Effector memory CD8-positive, alpha-beta T cell (primary cell): ENCODE data around the gene PDE3A.
"Not testable (repeated sequence)": the region's sequence is repeated elsewhere in the genome, so short reads cannot be mapped to it uniquely, and the experiment has no call there.

Experiments
- ATAC-seq: fragments of 150-1000 bp; cut with Tn5 transposase; replicated peaks from 2 replicates; pipeline ENCODE4 v1.10.0; 2021; ENCODE audit warnings: mild to moderate bottlenecking, moderate library complexity
- DNase-seq, 3 experiments: peaks; one replicate each; pipeline ENCODE4 v3.0.0; 2021
- H3K27ac Mint-ChIP-seq, 2 donors: one replicate each; pipeline ENCODE4 v1.8.0; 2022; ENCODE audit warnings: mild to moderate bottlenecking in 2 of 2, mixed read lengths in 2 of 2, moderate library complexity in 2 of 2
- H3K27me3 Mint-ChIP-seq, 2 donors: one replicate each; pipeline ENCODE4 v1.8.0; 2022; ENCODE audit warnings: mixed read lengths in 2 of 2
- H3K36me3 Mint-ChIP-seq: one replicate; pipeline ENCODE4 v1.8.0; 2022; ENCODE audit warnings: mild to moderate bottlenecking, moderate library complexity, mixed read lengths; ENCODE audit not compliant: insufficient read depth
- H3K4me1 Mint-ChIP-seq, 2 donors: one replicate each; pipeline ENCODE4 v1.8.0; 2022; ENCODE audit warnings: low read depth in 2 of 2, mixed read lengths in 2 of 2
- H3K4me3 Mint-ChIP-seq, 2 donors: one replicate each; pipeline ENCODE4 v1.8.0; 2022; ENCODE audit warnings: mild to moderate bottlenecking in 2 of 2, mixed read lengths in 2 of 2, moderate library complexity in 2 of 2
- H3K9me3 Mint-ChIP-seq, 2 donors: one replicate each; pipeline ENCODE4 v1.8.0; 2022; ENCODE audit warnings: mixed read lengths in 2 of 2

Gene PDE3A

GRCh38 chr12:20384836-20385235, 16.5 kb downstream of the PDE3A start:
- ATAC-seq, H3K4me1 Mint-ChIP-seq, H3K4me3 Mint-ChIP-seq, H3K9me3 Mint-ChIP-seq, H3K27ac Mint-ChIP-seq, H3K36me3 Mint-ChIP-seq, DNase-seq, H3K27me3 Mint-ChIP-seq: not testable (repeated sequence)

- ATAC-seq (no peak), DNase-seq (no peak)
- Mint-ChIP-seq H3K4me3 (no peak overlapping the region), H3K4me1 (no peaks in the 10 kb centered on the region), H3K27me3 (no peaks in the 10 kb centered on the region), H3K36me3 (no peaks in the 10 kb centered on the region), H3K9me3 (peaks cover 2 to 15% of the 10 kb centered on the region in 2 donors), H3K27ac (no peak overlapping the region)
Measured at GRCh38 chr12:20390846-20391245, 22.5 kb downstream of the PDE3A start.

- no peak overlapping the region for H3K4me3 Mint-ChIP-seq
- H3K27me3 Mint-ChIP-seq, result no peaks in the 10 kb centered on the region
- ATAC-seq (no peak), DNase-seq (no peak)
- no peaks in the 10 kb centered on the region for H3K36me3 Mint-ChIP-seq
- peaks cover 2 to 15% of the 10 kb centered on the region in 2 donors for H3K9me3 Mint-ChIP-seq
- no peak overlapping the region for H3K27ac Mint-ChIP-seq
- no peaks in the 10 kb centered on the region for H3K4me1 Mint-ChIP-seq
Measured at GRCh38 chr12:20392339-20392738, 24.0 kb downstream of the PDE3A start.

GRCh38 chr12:20393707-20394106, 25.4 kb downstream of the PDE3A start:
- ATAC-seq, result no peak

GRCh38 chr12:20395791-20396550, 27.6 kb downstream of the PDE3A start:
- Mint-ChIP-seq H3K36me3 (no peaks in the 10 kb centered on the region), H3K27me3 (no peaks in the 10 kb centered on the region), H3K4me1 (peaks cover 2 to 4% of the 10 kb centered on the region in 2 donors), H3K9me3 (peaks cover 0 to 8% of the 10 kb centered on the region in 2 donors), H3K4me3 (no peak overlapping the region), H3K27ac (no peak overlapping the region)
- DNase-seq (no peak), ATAC-seq (no peak)

More at GRCh38 chr12:20393707-20394106, 25.4 kb downstream of the PDE3A start:
- Mint-ChIP-seq H3K27me3 (no peaks in the 10 kb centered on the region), H3K36me3 (no peaks in the 10 kb centered on the region), H3K27ac (no peak overlapping the region), H3K9me3 (peaks cover 2 to 15% of the 10 kb centered on the region in 2 donors), H3K4me3 (no peak overlapping the region), H3K4me1 (no peaks in the 10 kb centered on the region)
- DNase-seq, result no peak

GRCh38 chr12:20398686-20399085, 30.3 kb downstream of the PDE3A start:
- H3K4me1 Mint-ChIP-seq, result peaks cover 2 to 4% of the 10 kb centered on the region in 2 donors
- no peak for ATAC-seq
- no peak overlapping the region for H3K27ac Mint-ChIP-seq

GRCh38 chr12:20400003-20400402, 31.7 kb downstream of the PDE3A start:
- Mint-ChIP-seq H3K9me3 (peaks cover 0 to 1% of the 10 kb centered on the region in 2 donors), H3K27me3 (no peaks in the 10 kb centered on the region), H3K4me1 (peaks cover 2 to 4% of the 10 kb centered on the region in 2 donors), H3K27ac (no peak overlapping the region), H3K4me3 (no peak overlapping the region), H3K36me3 (no peaks in the 10 kb centered on the region)
- ATAC-seq (no peak), DNase-seq (no peak)

More at GRCh38 chr12:20398686-20399085, 30.3 kb downstream of the PDE3A start:
- Mint-ChIP-seq H3K9me3 (peaks cover 0 to 1% of the 10 kb centered on the region in 2 donors), H3K27me3 (no peaks in the 10 kb centered on the region), H3K4me3 (no peak overlapping the region), H3K36me3 (no peaks in the 10 kb centered on the region)
- no peak for DNase-seq

GRCh38 chr12:20403230-20403629, 34.9 kb downstream of the PDE3A start:
- no peak overlapping the region for H3K4me3 Mint-ChIP-seq
- no peaks in the 10 kb centered on the region for H3K27me3 Mint-ChIP-seq
- H3K4me1 Mint-ChIP-seq, result peaks cover 2 to 4% of the 10 kb centered on the region in 2 donors
- ATAC-seq (no peak), DNase-seq (no peak)
- peaks cover 0 to 1% of the 10 kb centered on the region in 2 donors for H3K9me3 Mint-ChIP-seq
- H3K36me3 Mint-ChIP-seq, result no peaks in the 10 kb centered on the region
- H3K27ac Mint-ChIP-seq, result no peak overlapping the region

GRCh38 chr12:20404576-20405346, 36.4 kb downstream of the PDE3A start:
- H3K9me3 Mint-ChIP-seq, result peaks cover 0 to 1% of the 10 kb centered on the region in 2 donors
- no peaks in the 10 kb centered on the region for H3K27me3 Mint-ChIP-seq
- no peaks in the 10 kb centered on the region for H3K4me1 Mint-ChIP-seq
- ATAC-seq (no peak), DNase-seq (no peak)
- H3K4me3 Mint-ChIP-seq, result no peak overlapping the region
- H3K36me3 Mint-ChIP-seq, result no peaks in the 10 kb centered on the region
- H3K27ac Mint-ChIP-seq, result no peak overlapping the region

GRCh38 chr12:20409607-20410377, 41.5 kb downstream of the PDE3A start:
- Mint-ChIP-seq H3K9me3 (peaks cover 0 to 3% of the 10 kb centered on the region in 2 donors), H3K27ac (no peak overlapping the region), H3K36me3 (no peaks in the 10 kb centered on the region), H3K4me1 (no peaks in the 10 kb centered on the region), H3K27me3 (no peaks in the 10 kb centered on the region), H3K4me3 (no peak overlapping the region)
- DNase-seq (no peak), ATAC-seq (no peak)

- Mint-ChIP-seq H3K36me3 (no peaks in the 10 kb centered on the region), H3K9me3 (peaks cover 0 to 5% of the 10 kb centered on the region in 2 donors), H3K4me1 (no peaks in the 10 kb centered on the region), H3K27me3 (no peaks in the 10 kb centered on the region), H3K27ac (no peak overlapping the region), H3K4me3 (no peak overlapping the region)
- no peak for ATAC-seq
- DNase-seq, result no peak
Measured at GRCh38 chr12:20410734-20411133, 42.4 kb downstream of the PDE3A start.

GRCh38 chr12:20411345-20411744, 43.0 kb downstream of the PDE3A start:
- DNase-seq, result no peak
- Mint-ChIP-seq H3K27ac (no peak overlapping the region), H3K4me1 (no peaks in the 10 kb centered on the region), H3K27me3 (no peaks in the 10 kb centered on the region), H3K4me3 (no peak overlapping the region), H3K36me3 (no peaks in the 10 kb centered on the region), H3K9me3 (peaks cover 0 to 5% of the 10 kb centered on the region in 2 donors)
- no peak for ATAC-seq

- Mint-ChIP-seq H3K4me3 (no peak overlapping the region), H3K4me1 (no peaks in the 10 kb centered on the region), H3K36me3 (no peaks in the 10 kb centered on the region), H3K9me3 (peaks cover 0 to 5% of the 10 kb centered on the region in 2 donors), H3K27me3 (no peaks in the 10 kb centered on the region), H3K27ac (no peak overlapping the region)
- ATAC-seq (no peak), DNase-seq (no peak)
Measured at GRCh38 chr12:20415028-20415427, 46.7 kb downstream of the PDE3A start.
